ENCODE measurements around the gene ANKRD33B.

DNA sequence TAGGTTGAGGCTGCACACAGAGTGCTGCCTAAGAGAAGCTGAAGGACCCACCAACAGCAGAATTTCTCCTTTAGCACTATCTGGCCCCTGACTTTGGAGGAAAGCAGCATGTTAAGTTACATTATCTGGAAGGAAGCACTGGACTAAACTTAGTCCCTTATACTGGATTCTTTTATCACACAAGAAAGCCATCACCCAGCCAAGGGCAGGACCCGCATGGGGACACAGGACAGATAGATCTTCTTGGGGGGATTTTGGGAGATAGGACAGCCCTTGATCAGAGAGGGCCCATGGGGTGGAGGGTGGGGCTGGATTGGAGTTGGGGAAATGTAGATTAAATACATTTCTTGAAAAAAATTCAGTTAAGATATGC lies 14.4 kb downstream of the ANKRD33B start:
- TF ChIP-seq CTCF (IDR thresholded peaks at IDR 0.05) (no peak), POLR2A (IDR thresholded peaks at IDR 0.05) (no peak)

Data from heart left ventricle (tissue), 13 donors.